ENCODE results near the gene CLNK. TPM values are rescaled to one million over a fixed set of nuclear protein-coding genes. Genes with fewer than 3 reads are reported as not detected.
A peak's percentile ranks its signal among the peaks of the same experiment; 100 is the strongest.

CLNK gene
- total RNA-seq (1 to 10 TPM; 1.1 to 2.8 (median 1.8) TPM), polyA plus RNA-seq (under 1 TPM; 0.39 to 0.57 (median 0.42) TPM)
- long read RNA-seq, donor 1, result 0 reads
- long read RNA-seq, donor 2, result 0 reads

GRCh38 chr4:10684631-10685030, at the start of gene CLNK:
CLNK (minus strand) TSS chr4:10684768; CDS start chr4:10667869, 16,899 bp downstream.
- intact Hi-C loops (cut with DNase I; ENCODE audit: low total_unique reads), result no loop called here
- Histone ChIP-seq H3K9me3 (no peaks in the 10 kb centered on the region), H3K4me3 (peak within 1 kb of the TSS in 2 of 8 donors; percentile 2 to 43), H3K4me1 (peaks cover 2 to 34% (median 12%) of the 10 kb centered on the region in 6 donors), H3K27ac (peak within 1 kb of the TSS in 4 of 8 donors; percentile 42 to 61 (median 43)), H3K27me3 (replicated peaks in 1 of 7) (no peaks in the 10 kb centered on the region), H3K36me3 (no peaks in the 10 kb centered on the region)
- no peak for DNase-seq
- TF ChIP-seq, protein P1, sequence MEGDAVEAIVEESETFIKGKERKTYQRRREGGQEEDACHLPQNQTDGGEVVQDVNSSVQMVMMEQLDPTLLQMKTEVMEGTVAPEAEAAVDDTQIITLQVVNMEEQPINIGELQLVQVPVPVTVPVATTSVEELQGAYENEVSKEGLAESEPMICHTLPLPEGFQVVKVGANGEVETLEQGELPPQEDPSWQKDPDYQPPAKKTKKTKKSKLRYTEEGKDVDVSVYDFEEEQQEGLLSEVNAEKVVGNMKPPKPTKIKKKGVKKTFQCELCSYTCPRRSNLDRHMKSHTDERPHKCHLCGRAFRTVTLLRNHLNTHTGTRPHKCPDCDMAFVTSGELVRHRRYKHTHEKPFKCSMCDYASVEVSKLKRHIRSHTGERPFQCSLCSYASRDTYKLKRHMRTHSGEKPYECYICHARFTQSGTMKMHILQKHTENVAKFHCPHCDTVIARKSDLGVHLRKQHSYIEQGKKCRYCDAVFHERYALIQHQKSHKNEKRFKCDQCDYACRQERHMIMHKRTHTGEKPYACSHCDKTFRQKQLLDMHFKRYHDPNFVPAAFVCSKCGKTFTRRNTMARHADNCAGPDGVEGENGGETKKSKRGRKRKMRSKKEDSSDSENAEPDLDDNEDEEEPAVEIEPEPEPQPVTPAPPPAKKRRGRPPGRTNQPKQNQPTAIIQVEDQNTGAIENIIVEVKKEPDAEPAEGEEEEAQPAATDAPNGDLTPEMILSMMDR (IDR thresholded peaks at IDR 0.05 in 8 of 11, conservative IDR thresholded peaks at IDR 0.05 in 3 of 11), result no peak
- TF ChIP-seq POLR2AphosphoS5 (IDR thresholded peaks at IDR 0.05) (no peak), POLR2A (IDR thresholded peaks at IDR 0.05) (no peak)
- WGBS, 5 donors, result 21 to 31% (median 26%) methylated on average over 8 of the region's 8 CpGs

GRCh38 chr4:10733481-10734062, 49.0 kb upstream of the CLNK start:
- Histone ChIP-seq H3K9me3 (no peaks in the 10 kb centered on the region), H3K4me3 (no peak overlapping the region), H3K36me3 (no peaks in the 10 kb centered on the region), H3K4me1 (peaks cover 0 to 17% (median 5%) of the 10 kb centered on the region in 6 donors), H3K27me3 (replicated peaks in 1 of 7) (no peaks in the 10 kb centered on the region), H3K27ac (no peak overlapping the region)
- 32 to 61% (median 43%) methylated on average over 1 of the region's 1 CpG for WGBS, 5 donors
- intact Hi-C loops (cut with DNase I; ENCODE audit: low total_unique reads), result no loop called here
- no peak for DNase-seq
- TF ChIP-seq, protein P1 (IDR thresholded peaks at IDR 0.05 in 8 of 11, conservative IDR thresholded peaks at IDR 0.05 in 3 of 11), result no peak
- no peak for TF ChIP-seq POLR2AphosphoS5 (IDR thresholded peaks at IDR 0.05)
- TF ChIP-seq POLR2A (IDR thresholded peaks at IDR 0.05), result no peak

- H3K9me3 ChIP-seq, result no peaks in the 10 kb centered on the region
- 37 to 61% (median 46%) methylated on average over 5 of the region's 5 CpGs for WGBS, 5 donors
- no peak overlapping the region for H3K27ac ChIP-seq
- H3K4me1 ChIP-seq, result peaks cover 0 to 17% (median 5%) of the 10 kb centered on the region in 6 donors
- TF ChIP-seq POLR2AphosphoS5 (IDR thresholded peaks at IDR 0.05) (no peak), POLR2A (IDR thresholded peaks at IDR 0.05) (no peak)
- TF ChIP-seq, protein P1 (IDR thresholded peaks at IDR 0.05 in 8 of 11, conservative IDR thresholded peaks at IDR 0.05 in 3 of 11), result no peak
- no peak overlapping the region for H3K4me3 ChIP-seq
- intact Hi-C loops (cut with DNase I; ENCODE audit: low total_unique reads), result no loop called here
- DNase-seq, result no peak
- no peaks in the 10 kb centered on the region for H3K27me3 ChIP-seq (replicated peaks in 1 of 7)
- H3K36me3 ChIP-seq, result no peaks in the 10 kb centered on the region
These were observed 48.4 kb upstream of the CLNK start for GRCh38 chr4:10732914-10733415.

DNA sequence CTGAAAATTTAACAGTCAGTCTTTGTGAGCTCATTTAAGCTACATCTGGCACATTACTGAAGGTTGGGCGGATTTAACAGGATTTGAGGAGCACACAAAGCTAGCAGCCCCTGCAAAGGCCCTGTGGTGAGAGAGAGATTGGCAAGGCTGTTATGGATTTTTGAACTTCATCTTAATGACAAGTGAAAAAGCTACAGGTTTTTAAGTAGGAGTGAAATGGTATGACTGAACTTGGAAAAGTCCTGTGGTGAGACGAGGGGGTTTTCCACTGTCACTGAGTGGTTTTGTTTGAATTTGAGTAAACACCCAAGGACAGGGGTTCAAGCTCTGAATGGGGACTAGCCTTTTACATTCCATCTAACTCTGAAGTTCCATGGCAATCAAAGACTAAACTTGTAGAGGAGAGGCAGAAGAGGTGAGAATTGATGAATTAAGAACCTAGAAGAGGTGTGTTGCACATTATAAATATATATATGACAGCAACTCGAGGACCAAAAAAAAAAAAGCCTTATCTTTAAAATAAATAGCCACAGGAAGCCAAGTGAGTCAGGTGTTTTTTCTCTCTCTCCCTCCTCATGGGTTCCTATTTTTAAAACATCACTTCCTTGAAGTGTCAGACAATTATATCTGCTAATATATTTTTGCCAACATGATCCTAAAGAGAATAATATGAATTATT, 47.8 kb upstream of the CLNK start:
- H3K4me1 ChIP-seq, result peaks cover 0 to 17% (median 6%) of the 10 kb centered on the region in 6 donors
- no peaks in the 10 kb centered on the region for H3K36me3 ChIP-seq
- 10 to 37% (median 32%) methylated on average over 3 of the region's 3 CpGs for WGBS, 5 donors
- H3K27me3 ChIP-seq (replicated peaks in 1 of 7), result no peaks in the 10 kb centered on the region
- H3K9me3 ChIP-seq, result no peaks in the 10 kb centered on the region
- no peak overlapping the region for H3K27ac ChIP-seq
- intact Hi-C loops (cut with DNase I; ENCODE audit: low total_unique reads), result no loop called here
- TF ChIP-seq POLR2AphosphoS5 (IDR thresholded peaks at IDR 0.05) (no peak), POLR2A (IDR thresholded peaks at IDR 0.05) (no peak)
- TF ChIP-seq, protein P1 (IDR thresholded peaks at IDR 0.05 in 8 of 11, conservative IDR thresholded peaks at IDR 0.05 in 3 of 11), result no peak
- DNase-seq, result no peak
- H3K4me3 ChIP-seq, result no peak overlapping the region
